Naive thymus-derived CD8-positive, alpha-beta T cell (primary cell): ENCODE measurements around the gene KCTD2. TPM values are rescaled to one million over a fixed set of nuclear protein-coding genes. Genes with fewer than 3 reads are reported as not detected.
"Not testable (repeated sequence)": the region's sequence is repeated elsewhere in the genome, so short reads cannot be mapped to it uniquely, and the experiment has no call there.

Experiments used
- ATAC-seq, 2 donors: fragments of 150-1000 bp; cut with Tn5 transposase in 1 of 2; sonication (Bioruptor Pico), chemical (Tn5 transposase) in 1 of 2; 1 replicate in 1 of 2; 2 replicates in 1 of 2; pipeline ENCODE4 v1.10.0; 2021; ENCODE audit warnings: mild to moderate bottlenecking in 2 of 2, moderate library complexity in 2 of 2
- POLR2A ChIA-PET: fragments of 350-600 bp; sonication (Branson Sonifier 250); formaldehyde crosslinking; loops from one replicate; lab custom pipeline; 2021; ENCODE audit warnings: antibody characterized with exemption; lab: Charles Lee
- DNase-seq, 10 donors: peaks; one replicate each; pipeline versions ENCODE4 v3.0.0 to v3.0.0-alpha.2; 2020 to 2022
- H3K27ac Mint-ChIP-seq, 10 donors: one replicate each; pipeline ENCODE4 v1.8.0; 2020 to 2022; ENCODE audit warnings: mild to moderate bottlenecking in 10 of 10, mixed read lengths in 10 of 10, moderate library complexity in 4 of 10, inconsistent platforms in 1 of 10
- H3K27me3 Mint-ChIP-seq, 5 donors: one replicate each; pipeline ENCODE4 v1.8.0; 2021 to 2022; ENCODE audit warnings: mixed read lengths in 5 of 5
- H3K36me3 Mint-ChIP-seq, 3 donors: one replicate each; pipeline ENCODE4 v1.8.0; 2020 to 2022; ENCODE audit warnings: mixed read lengths in 3 of 3, mild to moderate bottlenecking in 2 of 3, inconsistent platforms in 1 of 3
- H3K4me1 Mint-ChIP-seq, 4 donors: one replicate each; pipeline ENCODE4 v1.8.0; 2021 to 2022; ENCODE audit warnings: mixed read lengths in 4 of 4
- H3K4me3 Mint-ChIP-seq, 10 donors: one replicate each; pipeline ENCODE4 v1.8.0; 2020 to 2022; ENCODE audit warnings: mild to moderate bottlenecking in 10 of 10, mixed read lengths in 10 of 10, moderate library complexity in 6 of 10, inconsistent platforms in 1 of 10
- H3K9me3 Mint-ChIP-seq, 9 donors: one replicate each; pipeline ENCODE4 v1.8.0; 2020 to 2022; ENCODE audit warnings: mixed read lengths in 9 of 9, mild to moderate bottlenecking in 3 of 9, inconsistent platforms in 1 of 9, moderate library complexity in 1 of 9
- polyA plus RNA-seq, 3 donors: library from polyadenylated mRNA; unstranded; fragments of 300-500 nt; fragmentation: Illumina TruSeq; gene quantifications; one replicate each; pipeline ENCODE4 v1.2.3, GENCODE V29; 2021
- total RNA-seq, 8 experiments: library from RNA in 2 of 8; stranded (reverse) in 2 of 8; gene quantifications; one replicate each; pipeline ENCODE4 v1.2.3 and lab custom pipeline; 2021 to 2026

KCTD2 gene
- total and polyA plus RNA-seq, 5 experiments from 2014 or later, result 6.8 to 28.6 (median 10.9) TPM

- not testable (repeated sequence) for H3K36me3 Mint-ChIP-seq, ATAC-seq, H3K9me3 Mint-ChIP-seq, H3K4me3 Mint-ChIP-seq, DNase-seq, H3K27me3 Mint-ChIP-seq
- peaks cover 3 to 17% (median 11%) of the 10 kb centered on the region in 4 donors for H3K4me1 Mint-ChIP-seq
- H3K27ac Mint-ChIP-seq, result peak overlapping the region in 2 of 10 donors; percentile 29 to 61
- POLR2A ChIA-PET, result interaction anchor here (1.2 to 1.5 kb wide), 3 partner anchors 9 to 99 kb away, joined by 3 read pairs; no protein-coding TSS in a partner anchor
Measured at GRCh38 chr17:75071478-75072271, 24.6 kb downstream of the KCTD2 start.

GRCh38 chr17:75072909-75073308, 25.9 kb downstream of the KCTD2 start:
- not testable (repeated sequence) for H3K9me3 Mint-ChIP-seq

GRCh38 chr17:75073618-75074047, 26.6 kb downstream of the KCTD2 start:
- no peaks in the 10 kb centered on the region for H3K27me3 Mint-ChIP-seq
- no peak overlapping the region for H3K27ac Mint-ChIP-seq
- no peak overlapping the region for H3K4me3 Mint-ChIP-seq
- no peaks in the 10 kb centered on the region for H3K9me3 Mint-ChIP-seq
- POLR2A ChIA-PET, result interaction anchor here (0.5 to 1.6 kb wide), 5 partner anchors 12 to 338 kb away, joined by 3 to 4 read pairs (median 3); partner anchors contain the start of gene SLC16A5
- H3K4me1 Mint-ChIP-seq, result peaks cover 4 to 19% (median 13%) of the 10 kb centered on the region in 4 donors
- ATAC-seq, result no peak
- H3K36me3 Mint-ChIP-seq, result no peaks in the 10 kb centered on the region
- DNase-seq, result no peak

More at GRCh38 chr17:75072909-75073308, 25.9 kb downstream of the KCTD2 start:
- not testable (repeated sequence) for H3K27me3 Mint-ChIP-seq, DNase-seq, H3K36me3 Mint-ChIP-seq, H3K4me3 Mint-ChIP-seq, ATAC-seq, H3K27ac Mint-ChIP-seq
- POLR2A ChIA-PET, result interaction anchor here (1.1 to 1.6 kb wide), 4 partner anchors 10 to 15 kb away, joined by 3 to 4 read pairs (median 3); partner anchors contain the start of gene SLC16A5
- peaks cover 6 to 20% (median 13%) of the 10 kb centered on the region in 4 donors for H3K4me1 Mint-ChIP-seq

- H3K4me3 Mint-ChIP-seq, result no peak overlapping the region
- H3K4me1 Mint-ChIP-seq, result peaks cover 4 to 20% (median 13%) of the 10 kb centered on the region in 4 donors
- no peak overlapping the region for H3K27ac Mint-ChIP-seq
- H3K36me3 Mint-ChIP-seq, result no peaks in the 10 kb centered on the region
- no peak for DNase-seq
- no peak for ATAC-seq
- no peaks in the 10 kb centered on the region for H3K9me3 Mint-ChIP-seq
- POLR2A ChIA-PET, result interaction anchor here (0.5 to 1.6 kb wide), 2 partner anchors 15 to 740 kb away, joined by 4 to 5 read pairs; no protein-coding TSS in a partner anchor
- H3K27me3 Mint-ChIP-seq, result no peaks in the 10 kb centered on the region
Measured at GRCh38 chr17:75074532-75074931, 27.5 kb downstream of the KCTD2 start.

GRCh38 chr17:75075597-75076336, 28.7 kb downstream of the KCTD2 start:
- H3K36me3 Mint-ChIP-seq, result no peaks in the 10 kb centered on the region

GRCh38 chr17:75077072-75077495, 30.1 kb downstream of the KCTD2 start:
- peaks cover 4 to 18% (median 13%) of the 10 kb centered on the region in 4 donors for H3K4me1 Mint-ChIP-seq
- H3K27ac Mint-ChIP-seq, result peak overlapping the region in 6 of 10 donors; percentile 37 to 85 (median 68)
- no peaks in the 10 kb centered on the region for H3K27me3 Mint-ChIP-seq
- no peaks in the 10 kb centered on the region for H3K36me3 Mint-ChIP-seq
- peak overlapping the region; percentile 64 to 86 (median 76) for H3K4me3 Mint-ChIP-seq
- H3K9me3 Mint-ChIP-seq, result no peaks in the 10 kb centered on the region
- POLR2A ChIA-PET, result interaction anchor here (0.5 to 3.8 kb wide), 6 partner anchors 9 to 329 kb away, joined by 4 to 21 read pairs (median 6); partner anchors contain the start of genes ARMC7, NT5C and SLC16A5
- DNase-seq (no peak), ATAC-seq (no peak)

More at GRCh38 chr17:75075597-75076336, 28.7 kb downstream of the KCTD2 start:
- Mint-ChIP-seq H3K4me3 (peak overlapping the region in 2 of 10 donors; percentile 20 to 26), H3K4me1 (peaks cover 4 to 18% (median 13%) of the 10 kb centered on the region in 4 donors), H3K27ac (peak overlapping the region in 3 of 10 donors; percentile 1 to 64 (median 50)), H3K9me3 (no peaks in the 10 kb centered on the region), H3K27me3 (no peaks in the 10 kb centered on the region)
- POLR2A ChIA-PET, result interaction anchor here (1.2 to 3.8 kb wide), 2 partner anchors 12 to 56 kb away, joined by 4 to 21 read pairs; partner anchors contain the start of genes NT5C and SLC16A5
- DNase-seq (no peak), ATAC-seq (no peak)

GRCh38 chr17:75077496-75078283, 30.7 kb downstream of the KCTD2 start:
- Mint-ChIP-seq H3K4me3 (peak overlapping the region; percentile 64 to 86 (median 76)), H3K27ac (peak overlapping the region in 8 of 10 donors; percentile 20 to 85 (median 62))
- POLR2A ChIA-PET, result interaction anchor here (0.6 to 3.8 kb wide), 11 partner anchors 9 to 54 kb away, joined by 3 to 21 read pairs (median 5); partner anchors contain the start of genes ARMC7, NT5C and SLC16A5

GRCh38 chr17:75078284-75079022, 31.4 kb downstream of the KCTD2 start:
- Mint-ChIP-seq H3K36me3 (no peaks in the 10 kb centered on the region), H3K27me3 (no peaks in the 10 kb centered on the region), H3K4me3 (peak overlapping the region in 7 of 10 donors; percentile 14 to 83 (median 64)), H3K27ac (peak overlapping the region in 1 of 10 donors; percentile 74), H3K4me1 (peaks cover 7 to 21% (median 14%) of the 10 kb centered on the region in 4 donors), H3K9me3 (no peaks in the 10 kb centered on the region)
- peak in 1 of 2 donors; percentile 18 for ATAC-seq
- peak in 1 of 10 donors; percentile 9 for DNase-seq
- POLR2A ChIA-PET, result interaction anchor here (0.6 to 3.8 kb wide), 10 partner anchors 9 to 66 kb away, joined by 3 to 21 read pairs (median 6); partner anchors contain the start of genes ARMC7, MRPL58 and SLC16A5

More at GRCh38 chr17:75077496-75078283, 30.7 kb downstream of the KCTD2 start:
- H3K27me3 Mint-ChIP-seq, result no peaks in the 10 kb centered on the region
- no peaks in the 10 kb centered on the region for H3K9me3 Mint-ChIP-seq
- peak; percentile 90 to 96 for ATAC-seq
- peaks cover 6 to 20% (median 13%) of the 10 kb centered on the region in 4 donors for H3K4me1 Mint-ChIP-seq
- no peaks in the 10 kb centered on the region for H3K36me3 Mint-ChIP-seq
- peak in 7 of 10 donors; percentile 11 to 47 (median 40) for DNase-seq

- Mint-ChIP-seq H3K4me1 (peaks cover 10 to 26% (median 17%) of the 10 kb centered on the region in 4 donors), H3K27me3 (no peaks in the 10 kb centered on the region), H3K27ac (peak overlapping the region in 1 of 10 donors; percentile 74), H3K4me3 (peak overlapping the region in 4 of 10 donors; percentile 18 to 51 (median 22)), H3K36me3 (no peaks in the 10 kb centered on the region), H3K9me3 (no peaks in the 10 kb centered on the region)
- DNase-seq (no peak), ATAC-seq (no peak)
- POLR2A ChIA-PET, result interaction anchor here (1.0 to 1.8 kb wide), 3 partner anchors 25 to 66 kb away, joined by 3 to 5 read pairs (median 4); partner anchors contain the start of gene MRPL58
Measured at GRCh38 chr17:75079023-75079373, 32.0 kb downstream of the KCTD2 start.

- no peaks in the 10 kb centered on the region for H3K36me3 Mint-ChIP-seq
- POLR2A ChIA-PET, result interaction anchor here (1.1 to 1.4 kb wide), 2 partner anchors 15 to 18 kb away, joined by 3 read pairs; no protein-coding TSS in a partner anchor
- peaks cover 19 to 38% (median 29%) of the 10 kb centered on the region in 4 donors for H3K4me1 Mint-ChIP-seq
- DNase-seq (no peak), ATAC-seq (no peak)
- no peaks in the 10 kb centered on the region for H3K27me3 Mint-ChIP-seq
- H3K27ac Mint-ChIP-seq, result peak overlapping the region in 5 of 10 donors; percentile 8 to 77 (median 44)
- no peaks in the 10 kb centered on the region for H3K9me3 Mint-ChIP-seq
- H3K4me3 Mint-ChIP-seq, result peak overlapping the region in 1 of 10 donors; percentile 54
Measured at GRCh38 chr17:75081611-75082540, 34.9 kb downstream of the KCTD2 start.
